Left renal pelvis (tissue), 4 donors: ENCODE results near the gene UNC79. TPM values are rescaled to one million over a fixed set of nuclear protein-coding genes. Genes with fewer than 3 reads are reported as not detected.

Experiments used
- DNase-seq, 4 donors: peaks; one replicate each; pipeline ENCODE4 v3.0.0-alpha.2; 2013; ENCODE audit warnings: low read depth in 4 of 4, low spot score in 3 of 4
- polyA plus RNA-seq, 4 donors: library from polyadenylated mRNA; unstranded; fragments of 120-200 nt; gene quantifications; one replicate each; pipeline ENCODE4 v1.2.1, GENCODE V29; 2013; ENCODE audit not compliant: insufficient read length in 4 of 4

The UNC79 gene
- polyA plus RNA-seq, 4 donors, result 0.38 to 1.1 (median 0.89) TPM

GRCh38 chr14:93743270-93744060, 312.7 kb downstream of the UNC79 start:
- no peak for DNase-seq

GRCh38 chr14:93744176-93744575, 313.4 kb downstream of the UNC79 start:
- no peak for DNase-seq

- no peak for DNase-seq
These were observed 314.1 kb downstream of the UNC79 start for GRCh38 chr14:93744876-93745275.

GRCh38 chr14:93745603-93746273, 315.0 kb downstream of the UNC79 start:
- no peak for DNase-seq

GRCh38 chr14:93747102-93747501, 316.4 kb downstream of the UNC79 start:
- no peak for DNase-seq

- no peak for DNase-seq
These were observed 316.8 kb downstream of the UNC79 start for GRCh38 chr14:93747560-93747959.

GRCh38 chr14:93748208-93749075, 317.7 kb downstream of the UNC79 start:
- no peak for DNase-seq

GRCh38 chr14:93749076-93749420, 318.3 kb downstream of the UNC79 start:
- no peak for DNase-seq

- peak in 1 of 4 donors; percentile 31 for DNase-seq
These were observed 321.4 kb downstream of the UNC79 start for GRCh38 chr14:93751946-93752655.

- DNase-seq, result no peak
These were observed 322.3 kb downstream of the UNC79 start for GRCh38 chr14:93752980-93753561.

- DNase-seq, result no peak
These were observed 322.9 kb downstream of the UNC79 start for GRCh38 chr14:93753647-93754046.

- no peak for DNase-seq
These were observed 326.5 kb downstream of the UNC79 start for GRCh38 chr14:93757206-93757605.

Other genes with a start within 250 kb of the UNC79 start
- 10 to 100 TPM; 30.9 to 49.2 (median 38.9) TPM for gene MOAP1, start 246.0 kb upstream of the UNC79 start, polyA plus RNA-seq
- 10 to 100 TPM; 25.2 to 44.7 (median 36.6) TPM for gene LYSET, start 245.6 kb upstream of the UNC79 start, polyA plus RNA-seq
- gene GON7, start 223.9 kb upstream of the UNC79 start, polyA plus RNA-seq, result 10 to 100 TPM; 10.3 to 22.0 (median 19.8) TPM
- gene UBR7, start 223.7 kb upstream of the UNC79 start, polyA plus RNA-seq, result 10 to 100 TPM; 34.6 to 43.9 (median 39.5) TPM
- 10 to 100 TPM; 33.3 to 55.7 (median 52.4) TPM for gene BTBD7, start 97.9 kb upstream of the UNC79 start, polyA plus RNA-seq
- 1 to 10 TPM in 1 of 4 donors, under 1 TPM in 2, not detected in 1; 0.32 to 1.2 (median 0.46) TPM for gene COX8C, start 83.8 kb upstream of the UNC79 start, polyA plus RNA-seq